Caco-2 (cell line): Measurements from ENCODE around the gene MPIG6B. TPM values are rescaled to one million over a fixed set of nuclear protein-coding genes. Genes with fewer than 3 reads are reported as not detected.

ENCODE experiments used
- BruUV-seq: library from RNA; stranded (reverse); fragments of 400-500 nt; replicated peaks from 2 replicates; lab custom pipeline; 2021; lab: Mats Ljungman, UMichigan
- CTCF ChIA-PET: fragments of 300-600 bp; sonication (Branson Sonifier 250); formaldehyde crosslinking; loops from one replicate; lab custom pipeline; 2022; ENCODE audit warnings: antibody characterized with exemption; lab: Charles Lee
- POLR2A ChIA-PET: fragments of 300-600 bp; sonication (Branson Sonifier 250); formaldehyde crosslinking; loops from one replicate; lab custom pipeline; 2022; ENCODE audit warnings: antibody characterized with exemption; lab: Charles Lee
- DNase-seq, 2 experiments: peaks; one replicate each; pipeline versions ENCODE4 v3.0.0 to v3.0.0-alpha.2; 2020 to 2022
- H3K27me3 ChIP-seq: replicated peaks from 2 replicates; pipeline ENCODE4 v1.6.0; 2011; ENCODE audit warnings: low read length; ENCODE audit not compliant: control insufficient read depth, insufficient read depth
- H3K36me3 ChIP-seq: 2 replicates; pipeline ENCODE4 v1.5.1; 2011; ENCODE audit warnings: low read length; ENCODE audit not compliant: control insufficient read depth, insufficient read depth
- H3K4me1 ChIP-seq: fragments of 250-450 bp; sonication (Bioruptor Pico); 2 replicates; pipeline ENCODE4 v1.5.1; 2020; ENCODE audit warnings: mild to moderate bottlenecking
- H3K4me3 ChIP-seq: 2 replicates; pipeline ENCODE4 v1.5.1; 2011; ENCODE audit warnings: low read depth, mild to moderate bottlenecking, control low read depth, low read length
- H3K9me3 ChIP-seq: fragments of 250-450 bp; sonication (Bioruptor Pico); 2 replicates; pipeline ENCODE4 v1.5.1; 2020; ENCODE audit warnings: mild to moderate bottlenecking, moderate library complexity
- H3K27ac Mint-ChIP-seq: one replicate; pipeline ENCODE4 v1.8.0; 2022; ENCODE audit warnings: mixed read lengths; ENCODE audit not compliant: unreplicated experiment
- H3K27me3 Mint-ChIP-seq: one replicate; pipeline ENCODE4 v1.8.0; 2022; ENCODE audit warnings: mixed read lengths; ENCODE audit not compliant: insufficient read depth, unreplicated experiment
- H3K36me3 Mint-ChIP-seq: one replicate; pipeline ENCODE4 v1.8.0; 2022; ENCODE audit warnings: mild to moderate bottlenecking, mixed read lengths; ENCODE audit not compliant: insufficient read depth, unreplicated experiment
- H3K4me1 Mint-ChIP-seq: one replicate; pipeline ENCODE4 v1.8.0; 2022; ENCODE audit warnings: low read depth, mixed read lengths; ENCODE audit not compliant: unreplicated experiment
- H3K4me3 Mint-ChIP-seq: one replicate; pipeline ENCODE4 v1.8.0; 2022; ENCODE audit warnings: mild to moderate bottlenecking, moderate library complexity, mixed read lengths; ENCODE audit not compliant: unreplicated experiment
- H3K9me3 Mint-ChIP-seq: one replicate; pipeline ENCODE4 v1.8.0; 2022; ENCODE audit warnings: mixed read lengths; ENCODE audit not compliant: unreplicated experiment
- intact Hi-C: fragments of 100-400 bp; cut with micrococcal nuclease; formaldehyde crosslinking; loops from one replicate; pipeline ENCODE4 v1.10.0; 2022; ENCODE audit not compliant: unreplicated experiment
- total RNA-seq: library from RNA; stranded (reverse); gene quantifications from 2 replicates; pipeline ENCODE4 v1.2.3, GENCODE V29; 2022
- TF ChIP-seq, protein P1 (sequence below), 2 experiments: fragments of 200-600 bp in 1 of 2; IDR thresholded peaks; 1 replicate in 1 of 2; 2 replicates in 1 of 2; pipeline versions ENCODE4 v1.5.1 to v1.8.0; 2011 to 2022; ENCODE audit warnings: antibody characterized with exemption in 1 of 2, control low read depth in 1 of 2, inconsistent platforms in 1 of 2, low read depth in 1 of 2, low read length in 1 of 2, mild to moderate bottlenecking in 1 of 2, moderate library complexity in 1 of 2; ENCODE audit not compliant: insufficient read depth in 1 of 2, severe bottlenecking in 1 of 2, unreplicated experiment in 1 of 2

MPIG6B gene
- total RNA-seq, 1 experiment from 2014 or later, result not detected

DNA sequence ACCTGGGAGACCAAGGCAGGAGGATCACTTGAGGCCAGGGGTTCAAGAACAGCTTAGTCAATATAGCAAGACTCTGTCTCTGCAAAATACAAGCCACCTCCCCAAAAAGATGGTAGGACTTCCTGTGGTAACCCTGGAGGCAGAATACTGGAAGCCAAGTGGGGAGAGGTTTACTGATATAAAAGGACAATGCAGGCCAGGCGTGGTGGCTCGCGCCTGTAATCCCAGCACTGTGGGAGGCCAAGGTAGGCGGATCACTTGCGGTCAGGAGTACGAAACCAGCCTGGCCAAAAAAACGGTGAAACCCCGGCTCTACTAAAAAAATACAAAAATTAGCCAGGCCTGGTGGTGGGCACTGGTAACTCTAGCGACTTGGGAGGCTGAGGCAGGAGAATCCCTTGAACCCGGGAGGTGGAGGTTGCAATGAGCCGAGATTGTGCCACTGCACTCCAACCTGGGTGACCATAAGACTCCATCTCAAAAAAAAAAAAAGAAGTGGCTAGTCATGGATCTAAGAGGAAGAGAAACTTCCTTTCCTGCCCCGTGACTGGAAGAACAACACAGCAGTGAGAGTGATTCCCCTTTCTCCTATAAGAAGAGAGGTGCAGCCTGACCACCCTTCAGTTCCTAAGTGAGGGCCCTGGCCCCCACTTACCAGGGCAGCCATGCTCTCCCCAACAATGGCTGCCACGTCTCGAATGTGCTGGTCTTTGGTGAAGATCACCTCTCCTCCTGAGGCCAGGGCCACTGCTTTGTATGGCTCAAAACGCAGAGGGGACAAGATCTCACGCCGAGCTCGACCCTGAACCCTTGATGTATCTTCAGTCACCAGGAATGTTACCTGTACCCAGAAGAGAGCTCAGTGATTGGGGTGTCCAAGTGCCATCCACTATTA is 45.4 kb downstream of the MPIG6B start:
- no peak overlapping the region for H3K27ac Mint-ChIP-seq
- TF ChIP-seq, protein P1, sequence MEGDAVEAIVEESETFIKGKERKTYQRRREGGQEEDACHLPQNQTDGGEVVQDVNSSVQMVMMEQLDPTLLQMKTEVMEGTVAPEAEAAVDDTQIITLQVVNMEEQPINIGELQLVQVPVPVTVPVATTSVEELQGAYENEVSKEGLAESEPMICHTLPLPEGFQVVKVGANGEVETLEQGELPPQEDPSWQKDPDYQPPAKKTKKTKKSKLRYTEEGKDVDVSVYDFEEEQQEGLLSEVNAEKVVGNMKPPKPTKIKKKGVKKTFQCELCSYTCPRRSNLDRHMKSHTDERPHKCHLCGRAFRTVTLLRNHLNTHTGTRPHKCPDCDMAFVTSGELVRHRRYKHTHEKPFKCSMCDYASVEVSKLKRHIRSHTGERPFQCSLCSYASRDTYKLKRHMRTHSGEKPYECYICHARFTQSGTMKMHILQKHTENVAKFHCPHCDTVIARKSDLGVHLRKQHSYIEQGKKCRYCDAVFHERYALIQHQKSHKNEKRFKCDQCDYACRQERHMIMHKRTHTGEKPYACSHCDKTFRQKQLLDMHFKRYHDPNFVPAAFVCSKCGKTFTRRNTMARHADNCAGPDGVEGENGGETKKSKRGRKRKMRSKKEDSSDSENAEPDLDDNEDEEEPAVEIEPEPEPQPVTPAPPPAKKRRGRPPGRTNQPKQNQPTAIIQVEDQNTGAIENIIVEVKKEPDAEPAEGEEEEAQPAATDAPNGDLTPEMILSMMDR (IDR thresholded peaks at IDR 0.05; ENCODE audit: insufficient read depth in 1 of 2, low read depth in 1 of 2, low read length in 1 of 2, severe bottlenecking in 1 of 2, unreplicated experiment in 1 of 2), result no peak
- no peak for DNase-seq
- H3K4me3 ChIP-seq, result no peak overlapping the region
- BruUV-seq, result no TSS peak
- H3K4me3 Mint-ChIP-seq, result no peak overlapping the region
- H3K36me3 Mint-ChIP-seq, result peaks cover 5% of the 10 kb centered on the region
- ChIA-PET POLR2A (interaction anchor here (1.3 to 1.8 kb wide), 3 partner anchors 28 to 39 kb away, joined by 6 to 10 read pairs (median 8); partner anchors contain the start of genes DDAH2 and MSH5), CTCF (interaction anchor here (1.3 to 2.5 kb wide), 5 partner anchors 23 to 88 kb away, joined by 4 to 32 read pairs (median 14); partner anchors contain the start of genes DDAH2, LY6G5C and MSH5)
- intact Hi-C loops, result loop anchor here (1.0 kb wide), 3 partner anchors 39 to 95 kb away; partner anchors contain the start of gene DDAH2
- H3K9me3 ChIP-seq, result no peaks in the 10 kb centered on the region
- peaks cover 15% of the 10 kb centered on the region for H3K4me1 ChIP-seq
- peaks cover 12% of the 10 kb centered on the region for H3K4me1 Mint-ChIP-seq
- 0 out of 2 replicates have a peak, but pooled peaks cover 1% of the 10 kb centered on the region for H3K36me3 ChIP-seq
- H3K9me3 Mint-ChIP-seq, result no peaks in the 10 kb centered on the region
- H3K27me3 Mint-ChIP-seq, result no peaks in the 10 kb centered on the region
- H3K27me3 ChIP-seq, result no peaks in the 10 kb centered on the region

DNA sequence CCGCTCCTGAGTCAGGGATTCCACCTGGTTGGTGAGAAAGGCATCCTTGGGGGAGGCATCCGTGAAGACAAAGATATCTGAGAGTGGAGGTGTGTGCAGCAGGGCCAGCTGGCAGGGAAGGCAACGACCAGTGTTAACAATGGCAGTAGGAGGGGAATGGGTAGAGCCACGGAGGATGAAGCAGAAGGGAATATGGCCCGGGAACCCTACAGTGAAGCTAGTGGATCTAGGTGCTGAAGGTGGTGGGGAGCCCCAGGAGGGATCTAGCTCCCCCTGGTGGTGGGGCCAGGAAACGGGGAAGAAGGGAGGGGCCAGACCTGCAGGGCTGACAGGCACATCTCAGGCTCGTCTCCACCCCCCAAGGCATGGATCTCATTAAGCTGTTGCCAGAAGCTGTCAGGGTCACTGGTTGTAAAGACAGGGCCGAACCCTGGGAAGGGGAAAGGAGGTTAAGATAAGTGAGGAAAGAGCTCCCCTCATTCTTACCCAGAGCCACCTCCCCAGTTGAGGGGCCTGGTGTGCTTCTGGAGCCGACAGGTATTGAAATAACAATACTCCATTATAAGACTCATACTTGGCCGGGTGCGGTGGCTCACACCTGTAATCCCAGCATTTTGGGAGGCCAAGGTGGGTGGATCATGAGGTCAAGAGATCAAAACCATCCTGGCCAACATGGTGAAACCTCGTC is 46.7 kb downstream of the MPIG6B start:
- no TSS peak for BruUV-seq
- intact Hi-C loops, result loop anchor here (1.0 kb wide), 3 partner anchors 41 to 93 kb away; partner anchors contain the start of gene DDAH2
- POLR2A ChIA-PET, result interaction anchor here (0.6 to 1.8 kb wide), 4 partner anchors 20 to 40 kb away, joined by 3 to 10 read pairs (median 7); partner anchors contain the start of genes DDAH2 and MSH5
- Mint-ChIP-seq H3K9me3 (no peaks in the 10 kb centered on the region), H3K36me3 (no peaks in the 10 kb centered on the region), H3K27ac (no peak overlapping the region), H3K4me1 (peaks cover 8% of the 10 kb centered on the region), H3K4me3 (no peak overlapping the region), H3K27me3 (no peaks in the 10 kb centered on the region)
- TF ChIP-seq, protein P1 (IDR thresholded peaks at IDR 0.05; ENCODE audit: insufficient read depth in 1 of 2, low read depth in 1 of 2, low read length in 1 of 2, severe bottlenecking in 1 of 2, unreplicated experiment in 1 of 2), result peak; percentile 85 to 87
- Histone ChIP-seq H3K36me3 (no peaks in the 10 kb centered on the region), H3K9me3 (no peaks in the 10 kb centered on the region), H3K4me3 (no peak overlapping the region), H3K27me3 (no peaks in the 10 kb centered on the region), H3K4me1 (peaks cover 15% of the 10 kb centered on the region)
- peak; percentile 85 to 89 for DNase-seq
- CTCF ChIA-PET, result interaction anchor here (0.5 to 2.5 kb wide), 26 partner anchors 9 to 189 kb away, joined by 3 to 32 read pairs (median 4); partner anchors contain the start of genes ABHD16A, C6orf47, DDAH2 and HSPA1B

DNA sequence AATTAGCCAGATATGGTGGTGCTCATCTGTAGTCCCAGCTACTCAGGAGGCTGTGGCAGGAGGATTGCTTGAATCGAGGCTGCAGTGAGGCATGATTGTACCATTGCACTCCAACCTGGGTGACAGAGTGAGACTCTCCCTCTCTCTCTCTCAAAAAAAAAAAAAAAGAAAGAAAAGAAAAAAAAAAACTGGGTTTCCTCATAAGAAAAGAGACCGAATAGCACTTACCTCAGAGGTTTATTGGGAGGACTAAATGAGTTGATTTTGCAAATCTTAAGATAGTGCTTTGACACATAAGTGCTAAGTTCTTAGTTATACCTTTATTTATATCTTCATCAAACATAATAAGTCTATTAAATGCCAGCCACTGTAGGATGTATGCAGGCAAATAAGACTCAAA is 47.7 kb downstream of the MPIG6B start:
- Mint-ChIP-seq H3K4me3 (no peak overlapping the region), H3K27ac (no peak overlapping the region), H3K9me3 (no peaks in the 10 kb centered on the region), H3K4me1 (peaks cover 8% of the 10 kb centered on the region), H3K27me3 (no peaks in the 10 kb centered on the region), H3K36me3 (no peaks in the 10 kb centered on the region)
- TF ChIP-seq, protein P1 (IDR thresholded peaks at IDR 0.05; ENCODE audit: insufficient read depth in 1 of 2, low read depth in 1 of 2, low read length in 1 of 2, severe bottlenecking in 1 of 2, unreplicated experiment in 1 of 2), result no peak
- intact Hi-C loops, result no loop called here
- Histone ChIP-seq H3K27me3 (no peaks in the 10 kb centered on the region), H3K4me1 (peaks cover 15% of the 10 kb centered on the region), H3K36me3 (no peaks in the 10 kb centered on the region), H3K4me3 (no peak overlapping the region), H3K9me3 (no peaks in the 10 kb centered on the region)
- DNase-seq, result no peak
- ChIA-PET CTCF (interaction anchor here (1.4 to 2.5 kb wide), 4 partner anchors 32 to 57 kb away, joined by 3 to 32 read pairs (median 17); partner anchors contain the start of genes DDAH2, HSPA1B and MSH5), POLR2A (interaction anchor here (0.6 to 0.7 kb wide), 2 partner anchors 25 to 30 kb away, joined by 3 to 4 read pairs; no protein-coding TSS in a partner anchor)
- no TSS peak for BruUV-seq
